Measurements from ENCODE around the gene SLC7A6. TPM values are rescaled to one million over a fixed set of nuclear protein-coding genes. Genes with fewer than 3 reads are reported as not detected.

SLC7A6 gene
- total RNA-seq, 2 donors from 2014 or later = 43.6 to 47.2 TPM

GRCh38 chr16:68310774-68311511 is 46.6 kb downstream of the SLC7A6 start, which contains the start of the genes PRMT7 and SLC7A6OS:
Gene PRMT7, plus strand, starts transcription at chr16:68311019. Its CDS starts 4,961 bp downstream, at chr16:68315980.
Gene SLC7A6OS, minus strand, starts transcription at chr16:68310946. Its CDS starts 20 bp downstream, at chr16:68310926.
- peak within 1 kb of the TSS; percentile 95 for H3K27ac Mint-ChIP-seq
- no peaks in the 10 kb centered on the region for H3K27me3 Mint-ChIP-seq (ENCODE audit: insufficient read depth)
- TF ChIP-seq, protein P1, sequence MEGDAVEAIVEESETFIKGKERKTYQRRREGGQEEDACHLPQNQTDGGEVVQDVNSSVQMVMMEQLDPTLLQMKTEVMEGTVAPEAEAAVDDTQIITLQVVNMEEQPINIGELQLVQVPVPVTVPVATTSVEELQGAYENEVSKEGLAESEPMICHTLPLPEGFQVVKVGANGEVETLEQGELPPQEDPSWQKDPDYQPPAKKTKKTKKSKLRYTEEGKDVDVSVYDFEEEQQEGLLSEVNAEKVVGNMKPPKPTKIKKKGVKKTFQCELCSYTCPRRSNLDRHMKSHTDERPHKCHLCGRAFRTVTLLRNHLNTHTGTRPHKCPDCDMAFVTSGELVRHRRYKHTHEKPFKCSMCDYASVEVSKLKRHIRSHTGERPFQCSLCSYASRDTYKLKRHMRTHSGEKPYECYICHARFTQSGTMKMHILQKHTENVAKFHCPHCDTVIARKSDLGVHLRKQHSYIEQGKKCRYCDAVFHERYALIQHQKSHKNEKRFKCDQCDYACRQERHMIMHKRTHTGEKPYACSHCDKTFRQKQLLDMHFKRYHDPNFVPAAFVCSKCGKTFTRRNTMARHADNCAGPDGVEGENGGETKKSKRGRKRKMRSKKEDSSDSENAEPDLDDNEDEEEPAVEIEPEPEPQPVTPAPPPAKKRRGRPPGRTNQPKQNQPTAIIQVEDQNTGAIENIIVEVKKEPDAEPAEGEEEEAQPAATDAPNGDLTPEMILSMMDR (conservative IDR thresholded peaks at IDR 0.05) = peak; percentile 33
- H3K27me3 ChIP-seq (ENCODE audit: control insufficient read depth, insufficient read depth, low read length, poor library complexity, severe bottlenecking) = no peaks in the 10 kb centered on the region
- peaks cover 35% of the 10 kb centered on the region for H3K36me3 Mint-ChIP-seq (ENCODE audit: low read depth)
- H3K4me3 Mint-ChIP-seq = peak within 1 kb of the TSS; percentile 91
- H3K9ac ChIP-seq (ENCODE audit: extremely low read depth, low read length, poor library complexity, severe bottlenecking) = peak within 1 kb of the TSS; percentile 69
- H3K4me3 ChIP-seq (ENCODE audit: low read length) = peak within 1 kb of the TSS; percentile 94
- peaks cover 38% of the 10 kb centered on the region for H3K36me3 ChIP-seq (ENCODE audit: control insufficient read depth, insufficient read depth, low read length)
- H3K27ac ChIP-seq (ENCODE audit: low read depth, low read length) = peak within 1 kb of the TSS; percentile 64
- DNase-seq = peak; percentile 97
- no peaks in the 10 kb centered on the region for H3K4me1 ChIP-seq (ENCODE audit: control insufficient read depth, insufficient read depth, low read length)
- H3K9me3 Mint-ChIP-seq = no peaks in the 10 kb centered on the region
- WGBS, 2 experiments (ENCODE audit: insufficient coverage in 1 of 2, insufficient read length in 1 of 2) = 1% methylated on average over 44 to 62 of the region's 62 CpGs
- peaks cover 12% of the 10 kb centered on the region for H3K4me1 Mint-ChIP-seq
- H3K9me3 ChIP-seq (ENCODE audit: control insufficient read depth, low read length) = no peaks in the 10 kb centered on the region

- Histone ChIP-seq H3K9me3 (ENCODE audit: control insufficient read depth, low read length) (no peaks in the 10 kb centered on the region), H3K27me3 (ENCODE audit: control insufficient read depth, insufficient read depth, low read length, poor library complexity, severe bottlenecking) (no peaks in the 10 kb centered on the region), H3K4me3 (ENCODE audit: low read length) (no peak overlapping the region), H3K4me1 (ENCODE audit: control insufficient read depth, insufficient read depth, low read length) (no peaks in the 10 kb centered on the region), H3K36me3 (ENCODE audit: control insufficient read depth, insufficient read depth, low read length) (peaks cover 23% of the 10 kb centered on the region), H3K9ac (ENCODE audit: extremely low read depth, low read length, poor library complexity, severe bottlenecking) (no peak overlapping the region), H3K27ac (ENCODE audit: low read depth, low read length) (no peak overlapping the region)
- Mint-ChIP-seq H3K27me3 (ENCODE audit: insufficient read depth) (no peaks in the 10 kb centered on the region), H3K4me3 (no peak overlapping the region), H3K36me3 (ENCODE audit: low read depth) (peaks cover 35% of the 10 kb centered on the region), H3K9me3 (no peaks in the 10 kb centered on the region), H3K4me1 (peaks cover 12% of the 10 kb centered on the region), H3K27ac (no peak overlapping the region)
- 95 to 98% methylated on average over 4 of the region's 4 CpGs for WGBS, 2 experiments (ENCODE audit: insufficient coverage in 1 of 2, insufficient read length in 1 of 2)
- DNase-seq = no peak
- TF ChIP-seq, protein P1 (conservative IDR thresholded peaks at IDR 0.05) = no peak
Observed at GRCh38 chr16:68313116-68313515, 48.8 kb downstream of the SLC7A6 start.

GRCh38 chr16:68319185-68319908 is 55.0 kb downstream of the SLC7A6 start:
- no peaks in the 10 kb centered on the region for H3K27me3 ChIP-seq (ENCODE audit: control insufficient read depth, insufficient read depth, low read length, poor library complexity, severe bottlenecking)
- no peak overlapping the region for H3K27ac Mint-ChIP-seq
- no peaks in the 10 kb centered on the region for H3K9me3 Mint-ChIP-seq
- H3K4me3 ChIP-seq (ENCODE audit: low read length) = no peak overlapping the region
- peaks cover 56% of the 10 kb centered on the region for H3K36me3 Mint-ChIP-seq (ENCODE audit: low read depth)
- H3K9ac ChIP-seq (ENCODE audit: extremely low read depth, low read length, poor library complexity, severe bottlenecking) = no peak overlapping the region
- no peak for DNase-seq
- H3K4me1 ChIP-seq (ENCODE audit: control insufficient read depth, insufficient read depth, low read length) = no peaks in the 10 kb centered on the region
- H3K27me3 Mint-ChIP-seq (ENCODE audit: insufficient read depth) = no peaks in the 10 kb centered on the region
- TF ChIP-seq, protein P1 (conservative IDR thresholded peaks at IDR 0.05) = no peak
- H3K27ac ChIP-seq (ENCODE audit: low read depth, low read length) = no peak overlapping the region
- H3K9me3 ChIP-seq (ENCODE audit: control insufficient read depth, low read length) = peaks cover 14% of the 10 kb centered on the region
- 94 to 99% methylated on average over 4 to 6 of the region's 6 CpGs for WGBS, 2 experiments (ENCODE audit: insufficient coverage in 1 of 2, insufficient read length in 1 of 2)
- H3K4me3 Mint-ChIP-seq = no peak overlapping the region
- peaks cover 65% of the 10 kb centered on the region for H3K36me3 ChIP-seq (ENCODE audit: control insufficient read depth, insufficient read depth, low read length)
- no peaks in the 10 kb centered on the region for H3K4me1 Mint-ChIP-seq
